Left renal cortex interstitium (tissue), 4 donors: ENCODE data around the gene IL10. TPM values are rescaled to one million over a fixed set of nuclear protein-coding genes. Genes with fewer than 3 reads are reported as not detected.
"Not testable (repeated sequence)": the region's sequence is repeated elsewhere in the genome, so short reads cannot be mapped to it uniquely, and the experiment has no call there.

ENCODE experiments used
- DNase-seq, 4 donors: peaks; one replicate each; pipeline ENCODE4 v3.0.0-alpha.2; 2013; ENCODE audit warnings: low read depth in 4 of 4, low spot score in 2 of 4, missing footprints in 1 of 4
- polyA plus RNA-seq, 4 donors: library from polyadenylated mRNA; unstranded; fragments of 120-200 nt; gene quantifications; one replicate each; pipeline ENCODE4 v1.2.1, GENCODE V29; 2013; ENCODE audit not compliant: insufficient read length in 4 of 4

IL10 gene
- polyA plus RNA-seq, 4 donors: 0.14 to 0.28 (median 0.14) TPM; not detected in 1

DNA sequence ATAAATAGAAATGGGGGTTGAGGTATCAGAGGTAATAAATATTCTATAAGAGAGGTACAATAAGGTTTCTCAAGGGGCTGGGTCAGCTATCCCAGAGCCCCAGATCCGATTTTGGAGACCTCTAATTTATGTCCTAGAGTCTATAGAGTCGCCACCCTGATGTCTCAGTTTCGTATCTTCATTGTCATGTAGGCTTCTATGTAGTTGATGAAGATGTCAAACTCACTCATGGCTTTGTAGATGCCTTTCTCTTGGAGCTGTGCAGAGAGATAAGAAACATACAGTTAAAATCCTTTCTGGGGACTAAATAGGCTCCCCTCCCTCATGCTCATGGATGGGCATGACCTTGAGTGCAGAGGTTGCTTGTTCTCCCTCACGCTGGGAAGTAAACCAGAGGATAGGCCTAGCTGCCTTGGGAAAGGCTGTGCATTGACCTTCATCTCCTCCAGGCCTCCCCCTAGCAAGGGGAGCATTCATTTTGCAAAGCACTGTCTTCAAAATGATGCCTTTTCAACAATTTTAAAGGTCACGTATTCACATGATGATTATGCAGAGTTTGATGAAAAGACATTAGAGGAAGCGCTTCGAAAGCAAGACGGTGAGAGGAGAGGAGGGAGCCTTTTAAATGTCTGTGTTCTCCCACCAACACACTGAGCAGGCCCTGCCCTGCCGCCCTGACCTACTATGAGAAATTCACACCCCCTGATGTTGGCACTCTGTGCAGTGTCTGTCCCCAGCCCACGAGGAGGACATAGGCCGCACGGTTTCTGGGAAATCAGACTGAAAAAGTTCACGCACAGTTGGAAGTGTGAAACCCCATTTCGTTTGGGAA lies 3.6 kb downstream of the IL10 start:
- no peak for DNase-seq

- DNase-seq: no peak
These were observed 5.9 kb downstream of the IL10 start for GRCh38 chr1:206766251-206766856.

GRCh38 chr1:206765771-206766170 lies 6.5 kb downstream of the IL10 start:
- DNase-seq: not testable (repeated sequence)

- DNase-seq: not testable (repeated sequence)
These were observed 9.4 kb downstream of the IL10 start for GRCh38 chr1:206762741-206763364.

GRCh38 chr1:206761159-206761768 lies 11.0 kb downstream of the IL10 start:
- DNase-seq: no peak

GRCh38 chr1:206760590-206760989 lies 11.7 kb downstream of the IL10 start:
- no peak for DNase-seq

DNA sequence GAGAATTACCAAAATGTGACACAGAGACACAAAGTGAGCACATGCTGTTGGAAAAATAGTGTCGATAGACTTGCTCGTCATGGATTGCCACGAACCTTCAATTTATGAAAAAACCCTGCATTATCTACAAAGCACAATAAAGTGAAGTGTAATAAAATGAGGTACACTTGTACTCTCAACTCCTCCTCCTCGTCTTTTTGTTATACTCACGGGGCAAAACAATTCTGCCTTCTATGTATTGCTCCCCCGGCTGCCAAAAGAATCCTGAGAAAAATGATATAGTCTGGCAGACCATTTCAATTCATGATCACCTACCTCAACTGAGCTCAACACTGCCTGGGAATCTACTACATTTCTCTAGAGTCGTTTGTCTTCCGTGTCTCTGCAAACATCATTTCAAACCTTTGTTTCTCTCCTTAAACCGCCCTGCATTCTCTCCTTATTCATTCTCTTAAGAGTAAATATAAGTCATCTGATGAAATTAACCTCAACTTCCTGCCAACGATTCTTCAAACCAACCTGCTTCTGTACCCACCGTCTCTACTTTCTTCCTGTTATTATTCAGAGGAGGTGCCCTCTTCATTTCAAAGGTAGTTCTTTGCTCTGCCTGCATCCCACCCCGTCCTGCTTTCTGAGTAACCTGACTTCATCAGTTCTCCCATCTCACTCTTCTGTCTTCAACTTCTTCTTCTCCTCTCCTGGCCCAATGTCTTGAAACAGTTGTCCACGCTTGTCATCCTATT lies 14.6 kb downstream of the IL10 start:
- no peak for DNase-seq

GRCh38 chr1:206754011-206754410 lies 18.3 kb downstream of the IL10 start:
- no peak for DNase-seq

DNA sequence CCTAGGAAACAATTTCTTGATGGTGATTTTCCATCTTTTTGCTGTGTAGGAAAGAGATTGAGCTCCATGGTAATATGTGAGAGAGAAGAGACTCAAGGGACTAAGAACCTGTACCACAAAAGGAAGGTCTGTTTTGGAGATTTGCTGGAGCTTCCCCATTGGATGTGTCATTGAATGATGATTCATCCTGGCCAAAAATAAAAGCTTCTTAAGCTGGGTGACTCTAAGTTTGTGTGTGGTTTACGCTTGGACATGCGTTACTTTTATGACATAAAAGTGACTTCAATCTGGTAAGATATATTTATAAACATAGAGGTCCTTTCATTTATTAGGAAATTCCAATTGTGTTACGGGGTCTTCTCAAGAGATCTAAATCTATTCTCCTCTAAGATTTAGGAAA lies 19.2 kb downstream of the IL10 start:
- DNase-seq: no peak

DNA sequence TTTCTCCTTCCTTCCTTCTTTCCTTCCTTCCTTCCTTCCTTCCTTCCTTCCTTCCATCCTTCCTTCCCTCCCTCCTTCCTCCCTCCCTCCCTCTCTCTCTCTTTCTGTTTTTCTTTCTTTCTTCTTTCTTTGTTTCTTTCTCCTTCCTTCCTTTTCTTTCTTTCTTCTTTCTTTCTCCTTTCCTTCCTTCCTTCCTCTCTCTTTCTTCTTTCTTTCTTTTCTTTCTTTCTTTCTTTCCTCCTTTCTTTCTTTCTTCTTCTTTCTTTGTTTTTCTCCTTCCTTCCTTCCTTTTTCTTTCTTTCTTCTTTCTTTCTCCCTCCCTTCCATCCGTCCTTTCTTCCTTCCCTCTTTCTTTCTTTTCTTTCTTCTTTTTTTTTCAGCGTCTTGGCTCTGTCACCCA lies 19.8 kb downstream of the IL10 start:
- DNase-seq: no peak

DNA sequence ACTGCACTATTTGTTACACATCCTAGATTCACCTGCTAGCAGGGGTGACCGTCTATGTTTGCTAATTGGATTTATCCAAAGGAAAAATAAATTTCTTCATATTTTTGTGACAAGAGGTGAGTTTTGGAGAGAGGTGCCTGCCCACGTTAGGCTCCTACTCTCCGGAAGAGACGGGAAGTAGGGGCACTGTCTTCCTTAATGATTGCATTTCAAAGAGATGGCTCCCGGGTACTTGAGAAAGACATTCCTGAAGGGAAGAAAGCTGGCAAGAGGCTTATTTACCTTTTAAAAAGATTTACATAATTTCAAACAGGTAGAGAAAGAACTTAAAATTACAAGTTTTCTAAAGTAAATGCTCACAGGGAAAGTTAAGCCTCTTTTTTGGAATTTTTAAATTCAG lies 20.4 kb downstream of the IL10 start:
- DNase-seq: no peak

DNA sequence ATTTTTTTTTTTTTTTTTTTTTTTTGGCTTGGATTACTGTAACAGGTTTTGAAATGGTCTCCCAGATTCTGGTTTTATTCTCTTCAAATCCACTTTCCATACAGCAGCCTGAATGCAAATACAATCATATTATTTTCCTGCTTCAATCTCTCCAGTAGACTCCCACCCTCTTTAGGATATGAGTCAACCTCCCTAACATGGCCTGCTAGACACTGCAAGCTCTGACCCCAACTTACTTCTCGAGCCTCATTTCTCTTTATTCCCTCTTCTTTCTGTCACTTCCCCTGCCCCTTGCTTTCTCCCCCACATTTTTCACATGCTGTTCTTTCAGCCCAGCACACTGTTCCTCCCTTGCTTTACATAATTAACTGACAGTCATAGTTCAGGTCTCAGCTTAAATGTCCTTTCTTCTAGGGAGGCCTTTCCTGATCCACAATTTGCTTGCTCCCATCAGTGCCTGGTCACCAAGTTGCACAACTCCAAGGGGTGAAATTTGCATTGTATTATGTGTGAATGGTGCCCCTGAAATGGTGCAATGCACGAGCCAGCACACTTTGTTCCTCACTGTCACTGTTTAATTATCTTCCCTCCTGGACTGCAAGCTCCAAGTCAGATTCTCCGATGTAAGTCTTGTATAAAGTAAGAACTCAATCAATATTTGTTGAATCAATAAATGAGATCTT lies 23.8 kb downstream of the IL10 start:
- DNase-seq: no peak

DNA sequence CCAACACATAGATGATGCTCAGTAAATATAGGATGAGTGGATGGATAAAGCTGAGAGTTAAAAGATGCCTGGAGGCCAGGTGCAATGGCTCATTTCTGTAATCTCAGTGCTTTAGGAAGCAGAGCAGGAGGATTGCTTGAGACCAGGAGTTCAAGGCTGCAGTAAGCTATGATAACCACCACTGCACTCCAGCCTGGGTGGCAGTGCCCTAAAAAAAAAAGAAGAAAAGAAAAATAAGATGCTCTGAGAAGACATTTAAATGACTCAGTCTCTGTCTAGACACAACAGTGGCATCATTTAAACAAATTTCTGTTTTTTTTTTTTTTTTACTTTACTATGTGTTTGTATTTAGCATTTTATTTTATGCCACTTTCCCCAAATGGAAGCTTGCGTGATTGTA lies 27.0 kb downstream of the IL10 start:
- DNase-seq: no peak

GRCh38 chr1:206744683-206745082 lies 27.6 kb downstream of the IL10 start:
- DNase-seq: no peak

GRCh38 chr1:206742719-206743383 lies 29.4 kb downstream of the IL10 start:
- no peak for DNase-seq

DNA sequence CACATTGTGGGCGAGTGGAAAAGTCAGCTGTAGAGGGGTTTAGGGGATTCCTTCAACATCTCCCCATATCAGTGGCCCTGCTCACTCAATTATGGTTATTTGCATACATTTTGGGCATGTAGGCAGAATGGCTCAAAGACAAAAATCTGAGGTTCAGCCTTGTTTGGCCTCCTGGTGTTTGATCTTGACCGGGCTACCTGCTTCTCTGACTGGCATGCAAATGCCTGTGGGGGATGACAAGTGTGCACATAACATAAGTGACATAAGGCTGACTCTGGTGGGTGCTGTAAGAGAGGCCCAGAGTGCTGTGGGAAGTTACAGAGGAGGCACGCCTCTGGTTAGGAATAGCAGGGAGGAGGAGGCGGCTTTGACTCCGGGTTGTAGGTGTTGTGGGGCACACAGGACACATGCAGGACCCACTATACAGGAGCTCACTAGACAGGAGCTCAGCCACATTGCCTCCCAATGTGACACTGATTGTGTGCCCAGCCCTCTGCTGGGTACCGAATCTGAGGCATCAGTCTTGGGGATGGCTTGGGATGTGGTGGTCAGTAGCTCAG lies 31.1 kb downstream of the IL10 start:
- DNase-seq: no peak

GRCh38 chr1:206739411-206740076 lies 32.8 kb downstream of the IL10 start:
- no peak for DNase-seq
